Loucy (cell line): ENCODE measurements around the gene ZNF443.

Source experiments
- H2AFZ ChIP-seq: fragments of 200-600 bp; sonication (generic); 2 replicates; pipeline ENCODE4 v1.6.0; 2016; ENCODE audit warnings: antibody characterized with exemption, mild to moderate bottlenecking, low read length, moderate library complexity
- H3F3A ChIP-seq: fragments of 200-600 bp; 2 replicates; pipeline ENCODE4 v1.6.0; 2016; ENCODE audit warnings: antibody characterized with exemption, low read depth, mild to moderate bottlenecking
- H3K27me3 ChIP-seq: fragments of 200-600 bp; sonication (generic); 2 replicates; pipeline ENCODE4 v1.6.1; 2014; ENCODE audit warnings: low read length, mild to moderate bottlenecking; ENCODE audit not compliant: insufficient read depth, poor library complexity, severe bottlenecking
- H3K36me3 ChIP-seq: fragments of 200-600 bp; sonication (generic); 2 replicates; pipeline ENCODE4 v1.6.1; 2016; ENCODE audit warnings: low read length; ENCODE audit not compliant: insufficient read depth
- H3K4me1 ChIP-seq: fragments of 200-600 bp; sonication (generic); 2 replicates; pipeline ENCODE4 v1.5.1; 2014; ENCODE audit warnings: low read length, mild to moderate bottlenecking; ENCODE audit not compliant: insufficient read depth, poor library complexity, severe bottlenecking
- H3K4me2 ChIP-seq: fragments of 200-600 bp; sonication (generic); 2 replicates; pipeline ENCODE4 v1.6.0; 2014; ENCODE audit warnings: antibody characterized with exemption, low read length, low read depth, mild to moderate bottlenecking; ENCODE audit not compliant: poor library complexity, severe bottlenecking
- H3K4me3 ChIP-seq: fragments of 200-600 bp; sonication (generic); 2 replicates; pipeline ENCODE4 v1.5.1; 2014; ENCODE audit warnings: low read length, mild to moderate bottlenecking, mixed read lengths; ENCODE audit not compliant: poor library complexity, severe bottlenecking
- H3K79me2 ChIP-seq: fragments of 200-600 bp; sonication (generic); 2 replicates; pipeline ENCODE4 v1.6.1; 2014; ENCODE audit warnings: low read length; ENCODE audit not compliant: insufficient read depth
- H3K9ac ChIP-seq: fragments of 200-600 bp; sonication (generic); 2 replicates; pipeline ENCODE4 v1.6.0; 2014; ENCODE audit warnings: mild to moderate bottlenecking, low read depth, low read length, moderate library complexity; ENCODE audit not compliant: poor library complexity, severe bottlenecking
- H3K9me2 ChIP-seq: fragments of 200-600 bp; sonication (generic); replicated peaks from 2 replicates; pipeline ENCODE4 v1.6.1; 2016; ENCODE audit warnings: low read depth, low read length, mixed read lengths
- H3K9me3 ChIP-seq: fragments of 200-600 bp; sonication (generic); 2 replicates; pipeline ENCODE4 v1.6.1; 2014; ENCODE audit warnings: mild to moderate bottlenecking, antibody characterized with exemption, low read length, low read depth; ENCODE audit not compliant: insufficient read depth
- H4K20me1 ChIP-seq: fragments of 200-600 bp; sonication (generic); 2 replicates; pipeline ENCODE4 v1.6.0; 2014; ENCODE audit warnings: antibody characterized with exemption, low read length, mild to moderate bottlenecking; ENCODE audit not compliant: insufficient read depth, poor library complexity, severe bottlenecking
- EZH2phosphoT487 ChIP-seq: fragments of 200-600 bp; IDR thresholded peaks from 2 replicates; pipeline ENCODE4 v1.6.1; 2018; ENCODE audit warnings: antibody characterized with exemption, mild to moderate bottlenecking, moderate library complexity, borderline replicate concordance
- TF ChIP-seq, protein P1 (sequence below): fragments of 200-600 bp; sonication (generic); conservative IDR thresholded peaks from 2 replicates; pipeline ENCODE4 v1.5.1; 2014; ENCODE audit warnings: mild to moderate bottlenecking, antibody characterized with exemption, low read length

ZNF443 gene

DNA sequence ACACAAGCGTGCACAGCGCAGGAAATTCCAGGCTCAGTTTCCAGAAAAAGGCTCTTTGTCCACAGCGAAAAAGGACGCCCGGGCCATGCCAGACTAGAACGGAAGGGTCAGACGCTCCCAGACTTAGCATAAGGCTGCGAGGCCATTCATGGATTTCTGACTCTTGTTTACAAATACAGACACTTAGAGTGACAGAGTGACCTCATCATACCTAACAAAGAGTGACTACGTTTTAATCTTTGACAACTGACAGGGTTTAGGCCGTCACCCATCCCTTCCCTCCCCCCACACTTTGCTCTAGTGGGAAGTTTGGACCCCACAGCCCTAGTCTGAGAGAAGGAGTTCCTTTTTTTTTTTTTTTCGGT, 44.2 kb upstream of the ZNF443 start:
- TF ChIP-seq, protein P1, sequence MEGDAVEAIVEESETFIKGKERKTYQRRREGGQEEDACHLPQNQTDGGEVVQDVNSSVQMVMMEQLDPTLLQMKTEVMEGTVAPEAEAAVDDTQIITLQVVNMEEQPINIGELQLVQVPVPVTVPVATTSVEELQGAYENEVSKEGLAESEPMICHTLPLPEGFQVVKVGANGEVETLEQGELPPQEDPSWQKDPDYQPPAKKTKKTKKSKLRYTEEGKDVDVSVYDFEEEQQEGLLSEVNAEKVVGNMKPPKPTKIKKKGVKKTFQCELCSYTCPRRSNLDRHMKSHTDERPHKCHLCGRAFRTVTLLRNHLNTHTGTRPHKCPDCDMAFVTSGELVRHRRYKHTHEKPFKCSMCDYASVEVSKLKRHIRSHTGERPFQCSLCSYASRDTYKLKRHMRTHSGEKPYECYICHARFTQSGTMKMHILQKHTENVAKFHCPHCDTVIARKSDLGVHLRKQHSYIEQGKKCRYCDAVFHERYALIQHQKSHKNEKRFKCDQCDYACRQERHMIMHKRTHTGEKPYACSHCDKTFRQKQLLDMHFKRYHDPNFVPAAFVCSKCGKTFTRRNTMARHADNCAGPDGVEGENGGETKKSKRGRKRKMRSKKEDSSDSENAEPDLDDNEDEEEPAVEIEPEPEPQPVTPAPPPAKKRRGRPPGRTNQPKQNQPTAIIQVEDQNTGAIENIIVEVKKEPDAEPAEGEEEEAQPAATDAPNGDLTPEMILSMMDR: no peak
- no peak for TF ChIP-seq EZH2phosphoT487
- peaks cover 34% of the 10 kb centered on the region for H3K4me1 ChIP-seq
- H3F3A ChIP-seq: peaks cover 4% of the 10 kb centered on the region; the same call in 1 of the 2 replicates
- H3K79me2 ChIP-seq: peaks cover 46% of the 10 kb centered on the region
- no peaks in the 10 kb centered on the region for H3K36me3 ChIP-seq
- peak overlapping the region; percentile 95 for H3K9ac ChIP-seq
- peaks cover 14% of the 10 kb centered on the region for H4K20me1 ChIP-seq
- H3K27me3 ChIP-seq: no peaks in the 10 kb centered on the region
- H3K4me2 ChIP-seq: peak overlapping the region; percentile 95
- H3K9me2 ChIP-seq: no peaks in the 10 kb centered on the region
- peak overlapping the region; percentile 97 for H3K4me3 ChIP-seq
- no peaks in the 10 kb centered on the region for H3K9me3 ChIP-seq
- H2AFZ ChIP-seq: peak overlapping the region; percentile 98

DNA sequence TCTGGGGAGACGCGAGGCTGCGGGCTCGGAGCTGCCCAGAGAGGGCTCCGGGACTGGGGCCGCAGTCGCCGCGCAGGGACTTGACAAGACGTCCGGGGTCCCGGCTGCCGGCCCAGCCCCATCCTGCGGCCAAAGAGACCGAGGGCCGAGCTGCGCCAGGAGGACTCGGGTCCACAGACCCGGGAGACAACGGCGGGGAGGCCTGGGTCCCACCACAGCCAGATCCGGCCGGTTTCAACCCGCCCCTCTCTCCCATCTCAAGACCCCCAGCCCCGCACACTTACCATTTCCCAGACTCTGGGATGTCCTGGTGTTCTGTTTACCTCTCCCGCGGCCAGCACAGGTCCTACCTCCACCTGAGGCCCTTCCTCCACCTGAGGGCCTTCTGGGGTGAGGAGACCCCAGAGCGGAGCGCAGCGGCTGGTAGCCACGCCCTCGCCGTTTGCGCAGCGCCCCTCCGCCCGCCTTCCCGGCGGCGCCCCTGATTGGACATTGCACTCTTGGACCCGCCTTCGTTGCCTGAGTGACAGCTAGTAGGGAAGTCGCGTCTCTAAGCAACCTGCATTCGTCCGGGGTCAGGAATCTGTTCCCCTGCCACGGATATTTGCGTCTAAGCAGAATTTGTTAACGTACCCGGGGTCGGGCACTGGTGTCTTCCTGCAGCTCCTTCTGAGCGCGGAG, 43.7 kb upstream of the ZNF443 start, which contains the start of gene ZNF709:
Gene ZNF709 (minus strand): TSS at position 446 of the 681 bp plus-strand sequence. CDS start 159 bp downstream, at position 287.
- TF ChIP-seq, protein P1: no peak
- no peak for TF ChIP-seq EZH2phosphoT487
- Histone ChIP-seq H2AFZ (peak within 1 kb of the TSS; percentile 98), H3K79me2 (peaks cover 51% of the 10 kb centered on the region)

DNA sequence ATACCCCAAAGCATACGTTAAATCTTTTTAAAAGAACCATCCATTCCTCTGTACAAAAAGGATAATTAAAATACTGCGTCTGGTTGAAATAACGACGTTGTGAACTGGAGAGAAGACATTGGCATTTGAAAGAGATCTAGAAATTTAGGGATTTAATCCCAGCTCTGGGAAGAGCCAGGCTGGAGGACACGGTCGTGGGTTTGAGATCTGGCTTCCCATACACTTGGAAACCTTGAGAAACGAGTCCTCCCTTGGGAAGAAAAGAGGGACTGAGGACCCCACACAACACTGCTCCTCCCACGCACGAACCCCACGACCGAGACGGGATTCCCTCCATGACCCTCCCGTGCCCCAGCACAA, 43.2 kb upstream of the ZNF443 start:
- peaks cover 17% of the 10 kb centered on the region for H4K20me1 ChIP-seq
- no peaks in the 10 kb centered on the region for H3K9me3 ChIP-seq
- no peak for TF ChIP-seq EZH2phosphoT487
- TF ChIP-seq, protein P1: no peak
- peaks cover 56% of the 10 kb centered on the region for H3K79me2 ChIP-seq
- H3K4me3 ChIP-seq: peak overlapping the region; percentile 97
- no peaks in the 10 kb centered on the region for H3K27me3 ChIP-seq
- no peaks in the 10 kb centered on the region for H3K36me3 ChIP-seq
- peak overlapping the region; percentile 95 for H3K4me2 ChIP-seq
- H3F3A ChIP-seq: peaks cover 4% of the 10 kb centered on the region; the same call in 1 of the 2 replicates
- H3K9ac ChIP-seq: peak overlapping the region; percentile 95
- H2AFZ ChIP-seq: peak overlapping the region; percentile 98
- H3K4me1 ChIP-seq: peaks cover 38% of the 10 kb centered on the region
- no peaks in the 10 kb centered on the region for H3K9me2 ChIP-seq

More for the DNA sequence above, 43.7 kb upstream of the ZNF443 start, which contains the start of gene ZNF709:
- Histone ChIP-seq H3K9me3 (no peaks in the 10 kb centered on the region), H3K4me3 (peak within 1 kb of the TSS; percentile 97), H3K9me2 (no peaks in the 10 kb centered on the region), H3K4me1 (peaks cover 34% of the 10 kb centered on the region), H3K36me3 (no peaks in the 10 kb centered on the region), H4K20me1 (peaks cover 14% of the 10 kb centered on the region), H3F3A (peaks cover 4% of the 10 kb centered on the region; the same call in 1 of the 2 replicates), H3K27me3 (no peaks in the 10 kb centered on the region), H3K4me2 (peak within 1 kb of the TSS; percentile 95), H3K9ac (peak within 1 kb of the TSS; percentile 95)
